Measurements from ENCODE around the gene CBX1. TPM values are rescaled to one million over a fixed set of nuclear protein-coding genes. Genes with fewer than 3 reads are reported as not detected.

CBX1 gene
- total RNA-seq, 4 donors from 2014 or later = 21.0 to 46.7 (median 24.7) TPM

DNA sequence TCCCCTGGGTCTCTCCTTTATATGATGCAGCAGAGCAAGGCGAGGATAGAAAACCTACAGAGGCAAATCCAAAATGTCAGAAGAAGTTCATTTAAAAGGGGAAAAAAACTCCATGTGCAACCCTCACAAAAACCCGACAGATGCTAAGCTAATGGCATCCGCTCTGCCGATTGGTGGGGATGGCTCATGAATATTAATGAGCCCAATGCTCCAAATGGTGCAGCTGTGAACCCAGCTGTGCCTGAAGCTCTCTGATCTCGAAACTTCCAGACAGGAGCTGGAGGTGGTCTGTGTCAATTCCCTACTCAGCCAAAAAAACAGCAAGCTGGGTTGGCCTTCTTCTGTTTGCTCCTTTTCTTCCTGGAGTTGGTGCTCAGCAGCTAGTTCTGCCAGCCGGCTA, 21.8 kb upstream of the CBX1 start:
- TF ChIP-seq, protein P1, sequence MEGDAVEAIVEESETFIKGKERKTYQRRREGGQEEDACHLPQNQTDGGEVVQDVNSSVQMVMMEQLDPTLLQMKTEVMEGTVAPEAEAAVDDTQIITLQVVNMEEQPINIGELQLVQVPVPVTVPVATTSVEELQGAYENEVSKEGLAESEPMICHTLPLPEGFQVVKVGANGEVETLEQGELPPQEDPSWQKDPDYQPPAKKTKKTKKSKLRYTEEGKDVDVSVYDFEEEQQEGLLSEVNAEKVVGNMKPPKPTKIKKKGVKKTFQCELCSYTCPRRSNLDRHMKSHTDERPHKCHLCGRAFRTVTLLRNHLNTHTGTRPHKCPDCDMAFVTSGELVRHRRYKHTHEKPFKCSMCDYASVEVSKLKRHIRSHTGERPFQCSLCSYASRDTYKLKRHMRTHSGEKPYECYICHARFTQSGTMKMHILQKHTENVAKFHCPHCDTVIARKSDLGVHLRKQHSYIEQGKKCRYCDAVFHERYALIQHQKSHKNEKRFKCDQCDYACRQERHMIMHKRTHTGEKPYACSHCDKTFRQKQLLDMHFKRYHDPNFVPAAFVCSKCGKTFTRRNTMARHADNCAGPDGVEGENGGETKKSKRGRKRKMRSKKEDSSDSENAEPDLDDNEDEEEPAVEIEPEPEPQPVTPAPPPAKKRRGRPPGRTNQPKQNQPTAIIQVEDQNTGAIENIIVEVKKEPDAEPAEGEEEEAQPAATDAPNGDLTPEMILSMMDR (IDR thresholded peaks at IDR 0.05) = no peak
- TF ChIP-seq POLR2A (IDR thresholded peaks at IDR 0.05) = no peak
- Histone ChIP-seq H3K4me3 (no peak overlapping the region), H3K27ac (no peak overlapping the region), H3K9me3 (no peaks in the 10 kb centered on the region), H3K4me1 (peaks cover 0 to 15% (median 3%) of the 10 kb centered on the region in 3 donors), H3K27me3 (no peaks in the 10 kb centered on the region), H3K36me3 (peaks cover 21 to 78% (median 24%) of the 10 kb centered on the region in 3 donors)
- intact Hi-C loops (cut with DNase I) = no loop called here
- no peak for DNase-seq
- WGBS, 2 donors = 80% methylated on average over 6 of the region's 6 CpGs

DNA sequence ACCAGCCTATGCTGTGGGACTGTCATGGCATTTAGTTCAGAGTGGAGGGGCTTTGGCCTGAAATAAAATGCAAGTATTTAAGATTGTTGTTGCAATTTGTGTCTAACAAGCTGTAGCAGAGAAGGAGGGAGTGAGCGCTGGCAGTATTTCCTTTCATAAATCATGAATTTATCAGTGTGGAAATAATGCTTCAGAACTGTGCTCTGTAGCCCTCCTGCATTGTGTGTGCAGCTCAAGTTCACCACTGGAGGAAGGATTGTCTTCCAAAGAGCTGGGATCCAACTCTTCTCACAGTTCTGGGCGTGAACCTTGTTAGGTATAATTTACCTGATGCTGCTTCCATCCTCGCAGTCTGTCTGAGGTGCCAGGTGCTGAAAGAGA, 21.4 kb upstream of the CBX1 start:
- TF ChIP-seq, protein P1 (IDR thresholded peaks at IDR 0.05) = no peak
- no peak for TF ChIP-seq POLR2A (IDR thresholded peaks at IDR 0.05)
- 87 to 95% methylated on average over 3 of the region's 3 CpGs for WGBS, 2 donors
- Histone ChIP-seq H3K4me3 (no peak overlapping the region), H3K36me3 (peaks cover 25 to 82% (median 26%) of the 10 kb centered on the region in 3 donors), H3K27ac (no peak overlapping the region), H3K9me3 (no peaks in the 10 kb centered on the region), H3K27me3 (no peaks in the 10 kb centered on the region), H3K4me1 (peaks cover 0 to 12% (median 3%) of the 10 kb centered on the region in 3 donors)
- DNase-seq = no peak
- intact Hi-C loops (cut with DNase I) = no loop called here

DNA sequence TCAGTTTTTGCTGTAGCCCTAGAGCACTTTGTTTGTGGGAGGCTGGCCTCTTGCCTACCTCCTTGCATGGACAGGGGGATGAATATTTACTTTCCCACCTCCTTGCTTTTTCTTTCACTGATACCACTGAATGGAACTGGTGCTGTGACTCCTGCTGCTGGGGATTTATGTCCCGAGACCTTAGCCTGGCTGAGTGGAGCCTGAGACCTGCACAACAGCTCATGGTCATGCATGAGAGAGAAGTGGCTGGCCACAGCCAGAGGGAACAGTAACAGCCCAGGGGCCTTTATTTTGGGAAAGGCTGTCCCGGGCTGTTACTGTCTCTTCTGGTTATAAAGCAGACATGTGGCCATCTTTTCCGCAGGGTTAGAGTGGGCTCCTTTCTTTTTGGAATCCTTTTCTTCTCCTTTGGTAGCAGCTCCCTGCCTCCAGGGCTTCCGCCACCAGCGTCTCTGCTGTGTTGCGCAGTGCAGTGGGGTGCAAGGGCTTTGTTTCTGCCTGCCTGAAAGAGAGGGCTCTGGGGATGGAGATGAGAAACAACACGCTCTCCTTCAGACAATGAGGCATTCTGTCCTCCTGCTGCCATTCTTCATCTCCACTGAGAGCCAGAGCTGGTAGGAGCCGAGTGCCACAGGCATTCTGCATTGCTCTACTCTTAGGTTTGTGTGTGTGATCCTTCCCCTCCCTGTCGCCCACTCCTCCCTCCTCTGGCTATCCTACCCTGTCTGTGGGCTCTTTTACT, 20.8 kb upstream of the CBX1 start:
- Histone ChIP-seq H3K27ac (no peak overlapping the region), H3K36me3 (peaks cover 27 to 88% (median 28%) of the 10 kb centered on the region in 3 donors), H3K4me3 (no peak overlapping the region), H3K9me3 (no peaks in the 10 kb centered on the region), H3K4me1 (peaks cover 0 to 6% (median 1%) of the 10 kb centered on the region in 3 donors), H3K27me3 (no peaks in the 10 kb centered on the region)
- intact Hi-C loops (cut with DNase I) = no loop called here
- no peak for DNase-seq
- TF ChIP-seq, protein P1 (IDR thresholded peaks at IDR 0.05) = no peak
- TF ChIP-seq POLR2A (IDR thresholded peaks at IDR 0.05) = no peak
- WGBS, 2 donors = 72 to 81% methylated on average over 8 to 9 of the region's 9 CpGs

DNA sequence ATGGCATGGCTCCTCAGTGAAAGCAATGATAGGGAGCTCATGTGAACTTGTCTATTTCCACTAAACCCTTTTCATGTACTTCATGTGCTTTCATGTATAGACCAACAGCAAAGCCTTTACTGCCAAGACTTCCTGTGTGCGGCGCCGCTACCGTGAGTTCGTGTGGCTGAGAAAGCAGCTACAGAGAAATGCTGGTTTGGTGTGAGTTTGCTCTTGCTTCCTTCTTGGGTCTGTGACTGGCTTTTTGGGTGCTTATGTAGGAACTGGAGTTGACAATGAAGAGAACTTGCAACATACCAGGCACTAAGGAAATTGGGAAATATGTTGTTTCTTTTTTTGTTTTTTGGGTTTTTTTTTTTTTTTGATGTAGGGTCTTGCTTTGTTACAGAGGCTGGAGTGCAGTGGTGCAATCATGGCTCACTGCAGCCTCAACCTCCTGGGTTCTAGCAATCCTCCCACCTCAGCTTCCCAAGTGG, 12.0 kb upstream of the CBX1 start:
- WGBS, 2 donors = 93 to 94% methylated on average over 5 of the region's 5 CpGs
- H3K4me1 ChIP-seq = peaks cover 0 to 33% (median 16%) of the 10 kb centered on the region in 3 donors
- H3K36me3 ChIP-seq = peaks cover 4 to 72% (median 7%) of the 10 kb centered on the region in 3 donors
- peak overlapping the region in 2 of 4 donors; percentile 30 to 48 for H3K27ac ChIP-seq
- no peak for TF ChIP-seq POLR2A (IDR thresholded peaks at IDR 0.05)
- TF ChIP-seq, protein P1 (IDR thresholded peaks at IDR 0.05) = no peak
- intact Hi-C loops (cut with DNase I) = no loop called here
- no peaks in the 10 kb centered on the region for H3K9me3 ChIP-seq
- no peak for DNase-seq
- no peak overlapping the region for H3K4me3 ChIP-seq
- H3K27me3 ChIP-seq = no peaks in the 10 kb centered on the region

DNA sequence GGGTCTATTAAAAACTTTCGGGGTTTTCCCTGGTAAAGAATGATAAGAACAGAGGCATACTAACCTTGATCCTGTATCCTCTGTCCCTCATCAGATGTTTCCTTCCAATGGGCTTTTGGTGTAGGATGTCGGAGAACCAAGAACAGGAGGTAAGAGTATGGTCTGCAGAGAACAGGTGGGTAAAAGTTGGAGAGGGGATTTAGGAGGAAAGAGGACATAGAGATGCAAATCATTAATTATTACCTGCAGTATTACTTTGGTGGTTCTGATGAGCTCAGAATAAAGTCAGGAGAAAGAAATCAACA, 10.6 kb upstream of the CBX1 start:
- 79 to 82% methylated on average over 2 of the region's 2 CpGs for WGBS, 2 donors
- Histone ChIP-seq H3K9me3 (no peaks in the 10 kb centered on the region), H3K27me3 (no peaks in the 10 kb centered on the region), H3K36me3 (peaks cover 0 to 58% (median 0%) of the 10 kb centered on the region in 3 donors), H3K4me3 (no peak overlapping the region), H3K27ac (no peak overlapping the region), H3K4me1 (peaks cover under 1 to 37% (median 17%) of the 10 kb centered on the region in 3 donors)
- TF ChIP-seq, protein P1 (IDR thresholded peaks at IDR 0.05) = no peak
- no peak for TF ChIP-seq POLR2A (IDR thresholded peaks at IDR 0.05)
- no peak for DNase-seq
- intact Hi-C loops (cut with DNase I) = no loop called here

All from esophagus squamous epithelium (tissue), 5 donors.